ENCODE measurements around the gene RANBP2. TPM values are rescaled to one million over a fixed set of nuclear protein-coding genes. Genes with fewer than 3 reads are reported as not detected.
"Not testable (repeated sequence)": the region's sequence is repeated elsewhere in the genome, so short reads cannot be mapped to it uniquely, and the experiment has no call there.

Gene RANBP2
- total and polyA plus RNA-seq, 2 experiments from 2014 or later = 23.0 to 98.0 TPM

- not testable (repeated sequence) for H3F3A ChIP-seq (replicated peaks; ENCODE audit: low read depth); H3K9me2 ChIP-seq (ENCODE audit: insufficient read depth); H3K27ac Mint-ChIP-seq; H3K27me3 Mint-ChIP-seq (ENCODE audit: insufficient read depth, low read depth, poor library complexity); H4K20me1 ChIP-seq (replicated peaks; ENCODE audit: insufficient read depth); H3K79me2 ChIP-seq (replicated peaks; ENCODE audit: insufficient read depth); H3K4me3 ChIP-seq; H3K27me3 ChIP-seq (ENCODE audit: insufficient read depth); H3K4me2 ChIP-seq; H2AFZ ChIP-seq; H3K9me3 Mint-ChIP-seq; H3K4me1 ChIP-seq (ENCODE audit: insufficient read depth); DNase-seq (ENCODE audit: low spot score); H3K4me1 Mint-ChIP-seq; H3K4me3 Mint-ChIP-seq; H3K27ac ChIP-seq (ENCODE audit: low read depth); ATAC-seq
- peaks cover 40% of the 10 kb centered on the region; the same call in 2 of the 3 replicates for H3K36me3 Mint-ChIP-seq (ENCODE audit: low read depth)
- peaks cover 19% of the 10 kb centered on the region for H3K36me3 ChIP-seq (ENCODE audit: insufficient read depth)
Measured at GRCh38 chr2:108757973-108758372, 38.7 kb downstream of the RANBP2 start.

- not testable (repeated sequence) for H3K27ac Mint-ChIP-seq
Measured at GRCh38 chr2:108762618-108763017, 43.3 kb downstream of the RANBP2 start.

GRCh38 chr2:108766671-108767070 lies 47.4 kb downstream of the RANBP2 start:
- not testable (repeated sequence) for H3K4me3 Mint-ChIP-seq; H3K27me3 Mint-ChIP-seq (ENCODE audit: insufficient read depth, low read depth, poor library complexity); H3K4me1 ChIP-seq (ENCODE audit: insufficient read depth); ATAC-seq; H3K27me3 ChIP-seq (ENCODE audit: insufficient read depth); H3K27ac ChIP-seq (ENCODE audit: low read depth); DNase-seq (ENCODE audit: low spot score); H3K4me3 ChIP-seq; H3K9me2 ChIP-seq (ENCODE audit: insufficient read depth); H4K20me1 ChIP-seq (replicated peaks; ENCODE audit: insufficient read depth); H3K27ac Mint-ChIP-seq; H3F3A ChIP-seq (replicated peaks; ENCODE audit: low read depth); H3K4me2 ChIP-seq; H2AFZ ChIP-seq; H3K4me1 Mint-ChIP-seq; H3K9me3 Mint-ChIP-seq
- H3K36me3 ChIP-seq (ENCODE audit: insufficient read depth) = peaks cover 34% of the 10 kb centered on the region
- peaks cover 11% of the 10 kb centered on the region for H3K79me2 ChIP-seq (replicated peaks; ENCODE audit: insufficient read depth)
- peaks cover 53% of the 10 kb centered on the region for H3K36me3 Mint-ChIP-seq (ENCODE audit: low read depth)

More at GRCh38 chr2:108762618-108763017, 43.3 kb downstream of the RANBP2 start:
- not testable (repeated sequence) for H3K4me1 Mint-ChIP-seq; H3K27me3 Mint-ChIP-seq (ENCODE audit: insufficient read depth, low read depth, poor library complexity); H3K9me3 Mint-ChIP-seq; H3K9me2 ChIP-seq (ENCODE audit: insufficient read depth); H3K4me3 ChIP-seq; H3K4me1 ChIP-seq (ENCODE audit: insufficient read depth); H3K27ac ChIP-seq (ENCODE audit: low read depth); H3K27me3 ChIP-seq (ENCODE audit: insufficient read depth); H3K4me2 ChIP-seq; ATAC-seq; H3F3A ChIP-seq (replicated peaks; ENCODE audit: low read depth); H4K20me1 ChIP-seq (replicated peaks; ENCODE audit: insufficient read depth); DNase-seq (ENCODE audit: low spot score); H3K4me3 Mint-ChIP-seq; H2AFZ ChIP-seq
- peaks cover 11% of the 10 kb centered on the region for H3K79me2 ChIP-seq (replicated peaks; ENCODE audit: insufficient read depth)
- H3K36me3 Mint-ChIP-seq (ENCODE audit: low read depth) = peaks cover 52% of the 10 kb centered on the region
- H3K36me3 ChIP-seq (ENCODE audit: insufficient read depth) = peaks cover 34% of the 10 kb centered on the region

GRCh38 chr2:108767859-108768258 lies 48.6 kb downstream of the RANBP2 start:
- not testable (repeated sequence) for DNase-seq (ENCODE audit: low spot score); H3K4me3 Mint-ChIP-seq; H4K20me1 ChIP-seq (replicated peaks; ENCODE audit: insufficient read depth); H2AFZ ChIP-seq; H3K27me3 Mint-ChIP-seq (ENCODE audit: insufficient read depth, low read depth, poor library complexity); H3F3A ChIP-seq (replicated peaks; ENCODE audit: low read depth); H3K4me2 ChIP-seq; H3K4me1 Mint-ChIP-seq; H3K9me3 Mint-ChIP-seq; ATAC-seq; H3K27ac Mint-ChIP-seq; H3K27me3 ChIP-seq (ENCODE audit: insufficient read depth); H3K4me3 ChIP-seq; H3K27ac ChIP-seq (ENCODE audit: low read depth); H3K4me1 ChIP-seq (ENCODE audit: insufficient read depth); H3K9me2 ChIP-seq (ENCODE audit: insufficient read depth)
- peaks cover 11% of the 10 kb centered on the region for H3K79me2 ChIP-seq (replicated peaks; ENCODE audit: insufficient read depth)
- H3K36me3 Mint-ChIP-seq (ENCODE audit: low read depth) = peaks cover 60% of the 10 kb centered on the region
- peaks cover 37% of the 10 kb centered on the region for H3K36me3 ChIP-seq (ENCODE audit: insufficient read depth)

- Mint-ChIP-seq H3K27ac (no peak overlapping the region), H3K4me3 (no peak overlapping the region), H3K4me1 (no peaks in the 10 kb centered on the region), H3K27me3 (ENCODE audit: insufficient read depth, low read depth, poor library complexity) (peaks cover 3% of the 10 kb centered on the region), H3K36me3 (ENCODE audit: low read depth) (peaks cover 56% of the 10 kb centered on the region), H3K9me3 (no peaks in the 10 kb centered on the region)
- TF ChIP-seq EZH2 (IDR thresholded peaks at IDR 0.05; ENCODE audit: low read depth, unreplicated experiment) (no peak), NANOG (IDR thresholded peaks at IDR 0.05; ENCODE audit: borderline replicate concordance) (no peak), ETS1 (IDR thresholded peaks at IDR 0.05) (no peak), CREB1 (CRISPR knock-in tag; IDR thresholded peaks at IDR 0.05; ENCODE audit: low read depth) (no peak), CTCF (conservative IDR thresholded peaks at IDR 0.05; ENCODE audit: low read depth in 2 of 2) (no peak)
- H3K4me1 ChIP-seq (ENCODE audit: insufficient read depth) = no peaks in the 10 kb centered on the region
- no peak overlapping the region for H3K27ac ChIP-seq (ENCODE audit: low read depth)
- no peak overlapping the region for H3K4me3 ChIP-seq
- H2AFZ ChIP-seq = no peak overlapping the region
- H3K9me2 ChIP-seq (ENCODE audit: insufficient read depth) = no peaks in the 10 kb centered on the region
- peaks cover 50% of the 10 kb centered on the region; the same call in 1 of the 2 replicates for H3K36me3 ChIP-seq (ENCODE audit: insufficient read depth)
- H3K4me2 ChIP-seq = no peak overlapping the region
- ATAC-seq (no peak), DNase-seq (ENCODE audit: low spot score) (no peak)
- H3K79me2 ChIP-seq (replicated peaks; ENCODE audit: insufficient read depth) = no peaks in the 10 kb centered on the region
- H3K27me3 ChIP-seq (ENCODE audit: insufficient read depth) = no peaks in the 10 kb centered on the region
- no peaks in the 10 kb centered on the region for H3F3A ChIP-seq (replicated peaks; ENCODE audit: low read depth)
- no peaks in the 10 kb centered on the region for H4K20me1 ChIP-seq (replicated peaks; ENCODE audit: insufficient read depth)
Measured at GRCh38 chr2:108776475-108776874, 57.2 kb downstream of the RANBP2 start.
